ENCODE results near the gene NPAS3.

NPAS3 gene

GRCh38 chr14:33764876-33765650, 826.4 kb downstream of the NPAS3 start:
- no peak for DNase-seq (ENCODE audit: low spot score)

DNA sequence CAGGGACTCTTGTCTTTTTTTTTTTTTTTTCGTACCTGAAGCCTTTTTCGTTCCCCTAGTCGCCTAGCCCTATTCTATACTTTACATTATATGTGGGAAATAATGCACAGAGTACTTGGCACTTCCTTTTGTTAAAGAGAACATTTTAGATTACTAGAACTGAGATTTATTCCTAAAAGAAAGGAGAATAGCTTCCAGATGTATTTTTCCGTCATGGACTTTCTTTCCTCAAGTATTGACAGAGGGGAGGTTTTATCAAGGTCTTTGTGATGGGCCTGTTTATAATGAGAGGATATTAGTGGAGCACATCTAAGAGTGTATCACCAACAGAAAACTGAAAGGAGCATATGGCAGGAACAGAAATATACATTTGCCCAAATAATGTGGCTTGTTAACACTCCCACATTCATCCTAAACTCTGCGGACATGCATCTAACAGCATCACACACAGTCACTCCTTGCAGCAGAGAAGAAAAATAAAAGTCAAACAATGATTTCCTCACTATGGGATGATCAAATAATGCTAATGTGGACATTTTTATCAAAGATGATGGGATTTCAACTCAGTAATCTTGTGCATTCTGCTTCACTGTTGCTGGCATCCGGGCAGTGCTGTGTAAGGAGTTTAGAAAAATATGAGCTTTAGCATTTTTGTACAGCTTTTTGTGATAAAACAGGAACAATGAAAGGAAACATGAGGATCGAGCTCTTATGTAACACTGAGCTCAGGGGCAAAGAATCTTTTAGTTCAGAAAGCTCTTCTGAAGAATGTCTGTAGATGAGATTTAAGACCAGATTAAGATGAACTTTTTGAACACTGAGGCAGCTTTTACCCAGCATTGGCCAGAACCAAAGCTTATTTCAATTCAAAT, 829.1 kb downstream of the NPAS3 start:
- no peak for DNase-seq (ENCODE audit: low spot score)

GRCh38 chr14:33768458-33768830, 829.8 kb downstream of the NPAS3 start:
- no peak for DNase-seq (ENCODE audit: low spot score)

DNA sequence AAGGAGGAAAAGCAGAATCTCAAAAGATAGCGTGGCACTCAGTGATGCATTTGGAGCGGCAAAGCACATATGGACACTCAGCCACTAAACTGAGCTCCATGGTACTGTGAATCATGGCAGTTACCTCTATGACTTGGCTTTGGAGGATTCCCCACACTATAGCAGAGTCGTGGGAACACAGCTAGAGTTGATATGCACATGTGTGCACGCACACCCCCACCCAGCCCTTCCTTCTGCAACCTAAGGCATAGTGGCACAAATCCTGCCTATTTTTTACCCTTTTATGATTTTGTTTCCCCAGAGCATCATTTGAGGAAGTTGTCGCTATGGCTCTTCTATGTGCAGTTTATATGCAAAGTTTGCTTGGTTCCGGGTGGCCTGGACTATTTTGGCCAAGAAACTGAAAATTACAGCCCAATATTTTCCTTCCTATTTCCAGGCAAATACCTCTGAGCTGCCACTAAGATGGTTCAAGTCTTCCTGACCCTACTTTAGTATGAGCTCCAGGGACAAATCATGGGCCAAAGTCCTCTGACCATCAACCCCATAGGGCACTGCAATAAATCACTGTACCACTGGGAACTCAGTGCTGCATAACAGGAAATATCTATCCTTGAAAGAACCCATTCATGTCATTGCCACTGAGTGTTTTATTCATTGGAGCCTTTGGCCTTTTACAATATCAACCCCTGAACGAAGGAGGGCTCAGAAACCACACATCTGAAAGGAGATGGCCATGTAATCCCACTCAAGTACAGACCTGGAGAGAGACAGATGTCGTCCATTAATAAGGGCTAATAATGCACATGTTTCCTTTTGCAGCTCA, 834.7 kb downstream of the NPAS3 start:
- DNase-seq (ENCODE audit: low spot score), result no peak

DNA sequence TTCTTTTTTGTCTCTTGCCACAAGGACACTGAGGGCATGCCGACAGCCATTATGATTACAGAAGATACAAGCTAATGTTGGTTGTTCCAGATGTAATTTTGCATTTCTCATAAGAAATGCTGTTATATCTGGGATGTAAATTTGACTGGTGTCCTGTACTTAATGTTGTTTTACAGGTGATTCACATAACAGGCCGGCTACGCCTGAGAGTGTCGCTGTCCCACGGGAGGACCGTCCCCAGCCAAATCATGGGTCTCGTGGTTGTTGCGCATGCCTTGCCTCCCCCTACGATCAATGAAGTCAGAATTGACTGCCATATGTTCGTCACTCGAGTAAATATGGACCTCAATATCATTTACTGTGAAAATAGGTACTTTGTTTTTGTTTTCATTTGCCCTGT, 835.5 kb downstream of the NPAS3 start:
- DNase-seq (ENCODE audit: low spot score), result no peak

DNA sequence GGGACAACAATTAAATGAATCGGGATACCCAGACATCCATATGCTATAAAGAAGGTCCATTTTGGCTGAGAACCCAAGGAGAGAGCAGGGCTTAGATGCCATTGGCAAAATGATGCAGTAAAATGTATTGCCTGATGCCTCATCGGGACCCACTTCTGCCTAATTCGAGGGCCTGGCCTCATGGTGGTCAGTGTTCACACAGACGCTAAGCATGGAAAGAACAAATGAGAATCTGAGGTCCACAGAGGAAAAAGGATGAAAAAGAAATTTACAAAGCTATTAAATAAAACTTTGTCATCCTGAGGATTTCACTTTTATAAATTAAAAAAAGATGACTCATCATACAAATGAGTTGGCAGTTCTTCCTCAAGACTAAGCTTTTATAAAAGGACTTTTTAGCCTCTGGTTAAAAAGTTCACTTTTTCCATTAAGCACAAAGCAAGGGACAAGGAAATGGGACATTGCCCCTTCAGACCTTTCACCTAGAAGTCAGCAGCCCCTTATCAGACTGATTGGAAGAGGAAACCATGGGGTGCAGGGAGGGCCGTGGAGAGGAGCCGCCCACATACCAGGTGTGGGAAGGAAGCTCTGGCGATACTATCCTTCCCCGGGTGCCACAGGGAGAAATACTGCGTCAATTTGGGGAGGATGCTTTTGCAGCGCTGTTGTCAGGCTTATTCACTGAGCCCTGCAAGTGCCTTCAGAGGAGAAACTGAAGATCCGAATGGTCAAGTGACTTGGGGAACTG, 836.2 kb downstream of the NPAS3 start:
- no peak for DNase-seq (ENCODE audit: low spot score)

DNA sequence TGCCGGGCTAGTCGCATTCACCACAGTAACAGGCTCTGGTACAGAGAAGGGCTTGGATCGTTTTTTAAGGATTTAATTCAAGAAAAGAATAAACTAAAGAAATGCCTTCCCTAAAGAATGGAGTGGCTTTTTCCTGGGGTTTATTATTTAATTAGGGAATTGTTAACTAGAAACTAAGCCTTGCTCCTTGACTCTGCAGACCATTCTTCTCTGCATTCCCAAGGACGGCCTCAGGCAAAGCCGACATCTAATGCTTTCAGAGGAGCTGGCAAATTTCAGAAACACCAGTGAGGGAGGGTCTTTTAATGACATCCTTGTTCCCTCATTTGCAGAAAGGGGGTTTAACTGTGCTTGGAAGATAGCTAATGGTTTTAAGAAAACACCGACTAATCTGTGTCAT, 838.2 kb downstream of the NPAS3 start:
- no peak for DNase-seq (ENCODE audit: low spot score)

GRCh38 chr14:33777681-33778080, 839.0 kb downstream of the NPAS3 start:
- DNase-seq (ENCODE audit: low spot score), result no peak

- DNase-seq (ENCODE audit: low spot score), result no peak
Observed at GRCh38 chr14:33780035-33780434, 841.4 kb downstream of the NPAS3 start.

GRCh38 chr14:33781236-33781635, 842.6 kb downstream of the NPAS3 start:
- DNase-seq (ENCODE audit: low spot score), result no peak

- DNase-seq (ENCODE audit: low spot score), result no peak
Observed at GRCh38 chr14:33782923-33783322, 844.2 kb downstream of the NPAS3 start.

GRCh38 chr14:33786091-33786825, 847.6 kb downstream of the NPAS3 start:
- DNase-seq (ENCODE audit: low spot score), result no peak

DNA sequence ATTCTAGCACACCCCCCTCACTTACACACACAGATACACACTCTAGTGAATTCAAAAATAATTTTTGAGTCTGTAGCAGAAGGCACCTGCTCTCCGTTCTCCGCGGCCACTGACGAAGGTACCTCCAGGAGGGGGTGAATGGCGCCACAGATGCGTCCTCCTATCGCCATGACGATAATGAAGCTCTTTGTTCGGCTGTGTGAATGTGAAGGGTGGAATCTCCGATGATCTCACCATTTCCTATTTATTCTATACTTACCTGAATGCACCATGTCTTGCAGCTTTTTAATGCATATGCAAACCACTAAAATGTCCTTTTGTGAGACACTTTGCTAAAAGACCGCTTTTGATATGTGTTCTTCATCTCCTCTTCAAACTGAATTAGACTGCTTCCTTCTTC, 849.5 kb downstream of the NPAS3 start:
- no peak for DNase-seq (ENCODE audit: low spot score)

- DNase-seq (ENCODE audit: low spot score), result no peak
Observed at GRCh38 chr14:33790996-33791395, 852.3 kb downstream of the NPAS3 start.

GRCh38 chr14:33792009-33792719, 853.5 kb downstream of the NPAS3 start:
- DNase-seq (ENCODE audit: low spot score), result no peak

DNA sequence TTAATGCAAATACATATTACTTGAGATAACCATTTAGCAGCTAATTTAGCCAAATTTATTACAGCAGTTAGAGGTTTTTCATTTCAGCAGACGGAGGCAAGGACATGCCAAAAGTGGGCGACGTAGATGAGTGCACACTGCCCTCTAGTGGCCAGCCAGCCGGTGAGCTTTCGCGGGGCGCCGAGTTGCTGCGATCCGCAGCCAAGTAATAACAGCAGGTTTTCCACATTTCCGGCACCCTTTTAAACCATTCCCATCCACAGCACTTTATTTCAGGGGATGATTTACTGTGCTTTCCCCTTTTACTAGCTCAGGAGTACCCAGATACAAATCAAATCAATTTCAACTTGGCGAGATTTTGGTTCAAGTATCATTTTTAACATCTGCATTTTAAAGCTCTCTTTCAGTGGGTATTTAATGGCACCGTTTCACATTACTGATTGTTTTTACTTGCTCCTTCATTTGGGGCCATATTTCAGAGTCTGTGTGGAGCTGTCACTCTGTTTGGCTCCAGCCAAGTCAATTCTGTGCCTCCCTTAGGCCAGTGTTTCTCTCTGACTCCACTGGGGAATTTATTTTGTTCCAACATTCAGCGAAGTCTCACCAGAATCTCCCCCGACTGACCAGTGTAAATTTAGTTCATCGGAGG, 854.2 kb downstream of the NPAS3 start:
- peak; percentile 69 for DNase-seq (ENCODE audit: low spot score)

DNA sequence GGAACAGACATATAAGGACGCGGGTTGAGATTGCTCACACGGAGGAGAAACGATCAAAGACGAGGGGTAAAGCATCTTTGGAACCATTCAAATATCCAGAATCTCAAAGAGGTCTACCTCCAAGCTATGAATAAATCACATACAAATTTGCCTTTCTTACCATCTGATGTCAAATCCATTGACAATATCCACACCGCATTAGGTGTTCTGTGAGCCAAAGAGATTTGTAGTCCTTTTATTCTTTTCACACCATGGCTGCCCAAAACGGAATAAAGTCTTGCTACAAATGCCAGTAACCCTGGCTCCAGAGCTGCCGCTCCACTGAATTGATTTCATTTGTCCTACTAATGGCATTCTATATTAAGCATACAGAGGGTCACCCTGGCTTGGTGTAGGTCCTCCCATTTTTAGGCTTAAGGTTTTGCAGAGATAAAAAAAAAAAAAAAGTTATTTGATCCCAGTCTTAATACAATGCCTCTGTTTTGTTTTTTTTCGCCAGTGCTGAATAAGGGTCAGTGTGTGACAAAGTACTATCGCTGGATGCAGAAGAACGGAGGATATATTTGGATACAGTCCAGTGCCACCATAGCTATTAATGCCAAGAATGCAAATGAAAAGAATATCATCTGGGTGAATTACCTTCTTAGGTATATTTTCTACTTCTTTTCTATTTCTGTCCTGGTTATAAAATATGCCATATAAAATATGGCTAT, 854.9 kb downstream of the NPAS3 start:
- no peak for DNase-seq (ENCODE audit: low spot score)

GRCh38 chr14:33794791-33795305, 856.2 kb downstream of the NPAS3 start:
- no peak for DNase-seq (ENCODE audit: low spot score)

GRCh38 chr14:33796356-33796755, 857.7 kb downstream of the NPAS3 start:
- DNase-seq (ENCODE audit: low spot score), result no peak
